ENCODE data around the gene ITPKB. TPM values are rescaled to one million over a fixed set of nuclear protein-coding genes. Genes with fewer than 3 reads are reported as not detected.

The ITPKB gene
- total RNA-seq, 1 experiment from 2014 or later, result 9.5 TPM

- TF ChIP-seq, protein P1, sequence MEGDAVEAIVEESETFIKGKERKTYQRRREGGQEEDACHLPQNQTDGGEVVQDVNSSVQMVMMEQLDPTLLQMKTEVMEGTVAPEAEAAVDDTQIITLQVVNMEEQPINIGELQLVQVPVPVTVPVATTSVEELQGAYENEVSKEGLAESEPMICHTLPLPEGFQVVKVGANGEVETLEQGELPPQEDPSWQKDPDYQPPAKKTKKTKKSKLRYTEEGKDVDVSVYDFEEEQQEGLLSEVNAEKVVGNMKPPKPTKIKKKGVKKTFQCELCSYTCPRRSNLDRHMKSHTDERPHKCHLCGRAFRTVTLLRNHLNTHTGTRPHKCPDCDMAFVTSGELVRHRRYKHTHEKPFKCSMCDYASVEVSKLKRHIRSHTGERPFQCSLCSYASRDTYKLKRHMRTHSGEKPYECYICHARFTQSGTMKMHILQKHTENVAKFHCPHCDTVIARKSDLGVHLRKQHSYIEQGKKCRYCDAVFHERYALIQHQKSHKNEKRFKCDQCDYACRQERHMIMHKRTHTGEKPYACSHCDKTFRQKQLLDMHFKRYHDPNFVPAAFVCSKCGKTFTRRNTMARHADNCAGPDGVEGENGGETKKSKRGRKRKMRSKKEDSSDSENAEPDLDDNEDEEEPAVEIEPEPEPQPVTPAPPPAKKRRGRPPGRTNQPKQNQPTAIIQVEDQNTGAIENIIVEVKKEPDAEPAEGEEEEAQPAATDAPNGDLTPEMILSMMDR (IDR thresholded peaks at IDR 0.05; ENCODE audit: unreplicated experiment), result no peak
- ChIA-PET POLR2A (no interaction called here), CTCF (interaction anchor here (0.6 kb wide), 1 partner anchor 274 kb away, joined by 3 read pairs; no protein-coding TSS in a partner anchor)
- no peaks in the 10 kb centered on the region for H3K9me3 Mint-ChIP-seq (ENCODE audit: unreplicated experiment)
- H3K4me3 Mint-ChIP-seq (ENCODE audit: unreplicated experiment), result no peak overlapping the region
- H3K36me3 Mint-ChIP-seq (ENCODE audit: insufficient read depth, unreplicated experiment), result peaks cover 8% of the 10 kb centered on the region
- H3K4me1 Mint-ChIP-seq (ENCODE audit: insufficient read depth, unreplicated experiment), result peaks cover 23% of the 10 kb centered on the region
- no peak overlapping the region for H3K27ac Mint-ChIP-seq (ENCODE audit: low read depth, unreplicated experiment)
- no peak for DNase-seq (ENCODE audit: unreplicated experiment)
- intact Hi-C loops (cut with micrococcal nuclease), result loop anchor here (10.0 kb wide), 1 partner anchor 582 kb away; the partner anchor contains the start of gene CDC42BPA
- BruUV-seq (replicated peaks), result no TSS peak
- no peaks in the 10 kb centered on the region for H3K27me3 Mint-ChIP-seq (ENCODE audit: insufficient read depth, unreplicated experiment)
Measured at GRCh38 chr1:226732856-226733291, 6.2 kb downstream of the ITPKB start.

GRCh38 chr1:226731257-226731893 is 7.7 kb downstream of the ITPKB start:
- Mint-ChIP-seq H3K9me3 (ENCODE audit: unreplicated experiment) (no peaks in the 10 kb centered on the region), H3K27me3 (ENCODE audit: insufficient read depth, unreplicated experiment) (no peaks in the 10 kb centered on the region), H3K4me3 (ENCODE audit: unreplicated experiment) (no peak overlapping the region), H3K4me1 (ENCODE audit: insufficient read depth, unreplicated experiment) (peaks cover 23% of the 10 kb centered on the region), H3K36me3 (ENCODE audit: insufficient read depth, unreplicated experiment) (peaks cover 8% of the 10 kb centered on the region), H3K27ac (ENCODE audit: low read depth, unreplicated experiment) (peak overlapping the region; percentile 14)
- ChIA-PET POLR2A (interaction anchor here (0.6 to 1.2 kb wide), 5 partner anchors 12 to 90 kb away, joined by 3 to 4 read pairs (median 3); no protein-coding TSS in a partner anchor), CTCF (interaction anchor here (1.1 kb wide), 1 partner anchor 11 kb away, joined by 3 read pairs; no protein-coding TSS in a partner anchor)
- TF ChIP-seq, protein P1 (IDR thresholded peaks at IDR 0.05; ENCODE audit: unreplicated experiment), result no peak
- BruUV-seq (replicated peaks), result no TSS peak
- intact Hi-C loops (cut with micrococcal nuclease), result loop anchor here (10.0 kb wide), 1 partner anchor 583 kb away; the partner anchor contains the start of gene CDC42BPA
- no peak for DNase-seq (ENCODE audit: unreplicated experiment)

GRCh38 chr1:226730836-226731235 is 8.2 kb downstream of the ITPKB start:
- Mint-ChIP-seq H3K27ac (ENCODE audit: low read depth, unreplicated experiment) (no peak overlapping the region), H3K27me3 (ENCODE audit: insufficient read depth, unreplicated experiment) (no peaks in the 10 kb centered on the region), H3K4me1 (ENCODE audit: insufficient read depth, unreplicated experiment) (peaks cover 23% of the 10 kb centered on the region), H3K4me3 (ENCODE audit: unreplicated experiment) (no peak overlapping the region), H3K36me3 (ENCODE audit: insufficient read depth, unreplicated experiment) (peaks cover 8% of the 10 kb centered on the region), H3K9me3 (ENCODE audit: unreplicated experiment) (no peaks in the 10 kb centered on the region)
- BruUV-seq (replicated peaks), result no TSS peak
- CTCF ChIA-PET, result interaction anchor here (1.1 kb wide), 1 partner anchor 11 kb away, joined by 3 read pairs; no protein-coding TSS in a partner anchor
- intact Hi-C loops (cut with micrococcal nuclease), result loop anchor here (10.0 kb wide), 1 partner anchor 584 kb away; the partner anchor contains the start of gene CDC42BPA
- no peak for DNase-seq (ENCODE audit: unreplicated experiment)
- TF ChIP-seq, protein P1 (IDR thresholded peaks at IDR 0.05; ENCODE audit: unreplicated experiment), result no peak
- POLR2A ChIA-PET, result interaction anchor here (0.6 to 1.2 kb wide), 5 partner anchors 11 to 90 kb away, joined by 3 to 4 read pairs (median 3); no protein-coding TSS in a partner anchor

DNA sequence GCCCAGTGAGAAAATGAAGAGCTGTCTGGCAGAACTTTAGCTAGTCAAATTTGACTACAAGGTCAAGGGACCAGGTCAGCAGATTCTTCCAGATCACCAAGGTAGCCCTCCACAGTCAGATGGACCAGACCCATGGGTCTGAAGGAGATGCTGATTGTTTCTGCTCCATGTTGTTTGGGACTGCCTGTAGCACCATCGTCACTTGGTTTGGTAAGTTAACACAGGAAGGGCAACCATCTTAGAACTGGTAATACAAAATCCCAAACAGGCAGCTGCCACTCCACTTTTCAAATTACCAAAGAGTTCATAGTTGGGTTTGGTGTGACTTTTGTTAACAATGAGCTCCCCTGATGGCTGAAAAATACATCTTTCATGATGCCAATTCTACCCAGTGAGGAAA is 9.0 kb downstream of the ITPKB start:
- Mint-ChIP-seq H3K27me3 (ENCODE audit: insufficient read depth, unreplicated experiment) (no peaks in the 10 kb centered on the region), H3K4me3 (ENCODE audit: unreplicated experiment) (no peak overlapping the region), H3K36me3 (ENCODE audit: insufficient read depth, unreplicated experiment) (peaks cover 8% of the 10 kb centered on the region), H3K27ac (ENCODE audit: low read depth, unreplicated experiment) (no peak overlapping the region), H3K4me1 (ENCODE audit: insufficient read depth, unreplicated experiment) (peaks cover 21% of the 10 kb centered on the region), H3K9me3 (ENCODE audit: unreplicated experiment) (no peaks in the 10 kb centered on the region)
- DNase-seq (ENCODE audit: unreplicated experiment), result no peak
- intact Hi-C loops (cut with micrococcal nuclease), result loop anchor here (10.0 kb wide), 1 partner anchor 585 kb away; the partner anchor contains the start of gene CDC42BPA
- TF ChIP-seq, protein P1 (IDR thresholded peaks at IDR 0.05; ENCODE audit: unreplicated experiment), result no peak
- ChIA-PET CTCF (interaction anchor here (0.6 to 2.0 kb wide), 5 partner anchors 9 to 99 kb away, joined by 3 to 16 read pairs (median 4); partner anchors contain the start of gene ITPKB), POLR2A (interaction anchor here (1.5 kb wide), 1 partner anchor 9 kb away, joined by 5 read pairs; the partner anchor contains the start of gene ITPKB)
- BruUV-seq (replicated peaks), result no TSS peak

Data from MCF 10A (cell line).